ENCODE measurements around the gene TCF12. TPM values are rescaled to one million over a fixed set of nuclear protein-coding genes. Genes with fewer than 3 reads are reported as not detected.

Gene TCF12
- total and polyA plus RNA-seq, 5 donors from 2014 or later, result 45.7 to 83.7 (median 68.2) TPM

GRCh38 chr15:56936929-56937328, 18.5 kb downstream of the TCF12 start:
- Mint-ChIP-seq H3K27me3 (no peaks in the 10 kb centered on the region), H3K4me1 (peaks cover 54 to 88% (median 56%) of the 10 kb centered on the region in 4 donors), H3K9me3 (peaks cover 0 to 8% (median 2%) of the 10 kb centered on the region in 7 donors), H3K27ac (no peak overlapping the region), H3K36me3 (peaks cover 44% of the 10 kb centered on the region), H3K4me3 (no peak overlapping the region)
- Histone ChIP-seq H3K4me1 (ENCODE audit: control insufficient read depth, insufficient read depth, low read length, poor library complexity, severe bottlenecking) (peaks cover 16% of the 10 kb centered on the region), H3K4me3 (ENCODE audit: low read depth, low read length) (no peak overlapping the region), H3K9me3 (ENCODE audit: control insufficient read depth in 2 of 2, low read length in 2 of 2) (no peaks in the 10 kb centered on the region), H3K36me3 (ENCODE audit: control insufficient read depth, insufficient read depth, low read length) (peaks cover 9% of the 10 kb centered on the region), H3K27me3 (ENCODE audit: control insufficient read depth, insufficient read depth, low read length) (no peaks in the 10 kb centered on the region), H3K27ac (ENCODE audit: insufficient read depth, low read length, poor library complexity, severe bottlenecking) (no peak overlapping the region)
- no peak for ATAC-seq (ENCODE audit: low read depth in 2 of 2)
- DNase-seq, result no peak

GRCh38 chr15:56939257-56939656, 20.8 kb downstream of the TCF12 start:
- ATAC-seq (ENCODE audit: low read depth in 2 of 2), result no peak
- Histone ChIP-seq H3K4me1 (ENCODE audit: control insufficient read depth, insufficient read depth, low read length, poor library complexity, severe bottlenecking) (peaks cover 6% of the 10 kb centered on the region), H3K27me3 (ENCODE audit: control insufficient read depth, insufficient read depth, low read length) (no peaks in the 10 kb centered on the region), H3K27ac (ENCODE audit: insufficient read depth, low read length, poor library complexity, severe bottlenecking) (no peak overlapping the region), H3K4me3 (ENCODE audit: low read depth, low read length) (no peak overlapping the region), H3K9me3 (ENCODE audit: control insufficient read depth in 2 of 2, low read length in 2 of 2) (no peaks in the 10 kb centered on the region), H3K36me3 (ENCODE audit: control insufficient read depth, insufficient read depth, low read length) (peaks cover 9% of the 10 kb centered on the region)
- no peak for DNase-seq
- peak overlapping the region in 1 of 4 donors; percentile 33 for H3K4me3 Mint-ChIP-seq
- H3K27ac Mint-ChIP-seq, result no peak overlapping the region
- H3K4me1 Mint-ChIP-seq, result peaks cover 51 to 81% (median 56%) of the 10 kb centered on the region in 4 donors
- no peaks in the 10 kb centered on the region for H3K27me3 Mint-ChIP-seq
- peaks cover 0 to 8% (median 2%) of the 10 kb centered on the region in 7 donors for H3K9me3 Mint-ChIP-seq
- peaks cover 36% of the 10 kb centered on the region for H3K36me3 Mint-ChIP-seq

DNA sequence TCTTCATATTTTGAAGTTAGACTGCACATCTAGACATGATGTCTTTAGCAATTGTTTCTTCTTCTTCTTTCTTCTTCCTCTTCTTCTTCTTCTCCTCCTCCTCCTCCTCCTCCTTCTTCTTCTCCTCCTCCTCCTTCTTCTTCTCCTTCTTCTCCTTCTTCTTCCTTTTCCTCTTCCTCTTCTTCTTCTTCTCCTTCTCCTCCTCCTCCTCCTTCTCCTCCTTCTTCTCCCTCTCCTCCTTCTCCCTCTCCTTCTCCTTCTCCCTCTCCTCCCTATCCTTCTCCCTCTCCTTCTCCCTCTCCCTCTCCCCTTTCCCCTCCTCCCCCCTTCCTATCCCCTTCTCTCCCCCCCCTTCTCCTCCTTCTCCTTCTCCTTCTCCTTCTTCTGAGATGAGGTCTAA, 21.9 kb downstream of the TCF12 start:
- no peak overlapping the region for H3K4me3 ChIP-seq (ENCODE audit: low read depth, low read length)
- peaks cover 50 to 72% (median 57%) of the 10 kb centered on the region in 4 donors for H3K4me1 Mint-ChIP-seq
- H3K27ac Mint-ChIP-seq, result peak overlapping the region in 1 of 3 donors; percentile 60

GRCh38 chr15:56942118-56942517, 23.7 kb downstream of the TCF12 start:
- no peaks in the 10 kb centered on the region for H3K27me3 ChIP-seq (ENCODE audit: control insufficient read depth, insufficient read depth, low read length)
- H3K27ac ChIP-seq (ENCODE audit: insufficient read depth, low read length, poor library complexity, severe bottlenecking), result no peak overlapping the region
- H3K4me3 Mint-ChIP-seq, result no peak overlapping the region
- ATAC-seq (ENCODE audit: low read depth in 2 of 2) (no peak), DNase-seq (no peak)
- H3K4me1 ChIP-seq (ENCODE audit: control insufficient read depth, insufficient read depth, low read length, poor library complexity, severe bottlenecking), result peaks cover 6% of the 10 kb centered on the region
- H3K4me3 ChIP-seq (ENCODE audit: low read depth, low read length), result no peak overlapping the region
- H3K9me3 Mint-ChIP-seq, result peaks cover 0 to 13% (median 4%) of the 10 kb centered on the region in 7 donors
- peaks cover 9% of the 10 kb centered on the region for H3K36me3 ChIP-seq (ENCODE audit: control insufficient read depth, insufficient read depth, low read length)
- H3K27me3 Mint-ChIP-seq, result no peaks in the 10 kb centered on the region
- no peak overlapping the region for H3K27ac Mint-ChIP-seq
- H3K4me1 Mint-ChIP-seq, result peaks cover 44 to 62% (median 55%) of the 10 kb centered on the region in 4 donors
- H3K36me3 Mint-ChIP-seq, result peaks cover 36% of the 10 kb centered on the region
- peaks cover 0 to 8% of the 10 kb centered on the region in 2 experiments for H3K9me3 ChIP-seq (ENCODE audit: control insufficient read depth in 2 of 2, low read length in 2 of 2)

More for the DNA sequence above, 21.9 kb downstream of the TCF12 start:
- no peaks in the 10 kb centered on the region for H3K27me3 ChIP-seq (ENCODE audit: control insufficient read depth, insufficient read depth, low read length)
- no peak for DNase-seq
- peaks cover 0 to under 1% of the 10 kb centered on the region in 2 experiments for H3K9me3 ChIP-seq (ENCODE audit: control insufficient read depth in 2 of 2, low read length in 2 of 2)
- H3K36me3 ChIP-seq (ENCODE audit: control insufficient read depth, insufficient read depth, low read length), result peaks cover 3% of the 10 kb centered on the region
- Mint-ChIP-seq H3K4me3 (no peak overlapping the region), H3K36me3 (peaks cover 39% of the 10 kb centered on the region), H3K27me3 (no peaks in the 10 kb centered on the region), H3K9me3 (peaks cover 0 to 14% (median 2%) of the 10 kb centered on the region in 7 donors)
- H3K27ac ChIP-seq (ENCODE audit: insufficient read depth, low read length, poor library complexity, severe bottlenecking), result no peak overlapping the region
- H3K4me1 ChIP-seq (ENCODE audit: control insufficient read depth, insufficient read depth, low read length, poor library complexity, severe bottlenecking), result peaks cover 6% of the 10 kb centered on the region
- ATAC-seq (ENCODE audit: low read depth in 2 of 2), result no peak

DNA sequence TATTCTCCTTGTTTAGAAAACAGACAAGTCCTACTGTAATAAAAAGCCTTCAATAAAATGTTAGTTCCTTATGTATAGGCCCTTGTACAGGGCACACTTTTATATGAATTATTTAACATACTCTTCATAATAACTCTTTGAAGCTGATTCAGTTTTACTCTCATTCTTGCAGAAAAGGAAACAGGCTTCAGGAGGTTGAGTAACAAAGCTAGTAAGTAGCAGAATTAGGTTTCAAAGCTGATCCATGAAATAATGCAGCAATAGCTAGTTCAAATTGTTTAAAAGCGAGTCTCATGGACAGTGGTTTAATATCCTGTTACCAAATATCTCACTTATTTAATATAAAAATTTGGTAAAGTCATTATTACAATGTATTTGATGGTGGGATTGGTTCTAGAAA, 25.0 kb downstream of the TCF12 start:
- H3K27me3 ChIP-seq (ENCODE audit: control insufficient read depth, insufficient read depth, low read length), result no peaks in the 10 kb centered on the region
- H3K4me1 ChIP-seq (ENCODE audit: control insufficient read depth, insufficient read depth, low read length, poor library complexity, severe bottlenecking), result peaks cover 6% of the 10 kb centered on the region
- Mint-ChIP-seq H3K4me3 (no peak overlapping the region), H3K36me3 (peaks cover 35% of the 10 kb centered on the region), H3K27me3 (no peaks in the 10 kb centered on the region), H3K4me1 (peaks cover 47 to 69% (median 52%) of the 10 kb centered on the region in 4 donors), H3K27ac (no peak overlapping the region), H3K9me3 (peaks cover 0 to 13% (median 4%) of the 10 kb centered on the region in 7 donors)
- peaks cover 0 to 8% of the 10 kb centered on the region in 2 experiments for H3K9me3 ChIP-seq (ENCODE audit: control insufficient read depth in 2 of 2, low read length in 2 of 2)
- peaks cover 6% of the 10 kb centered on the region for H3K36me3 ChIP-seq (ENCODE audit: control insufficient read depth, insufficient read depth, low read length)
- no peak overlapping the region for H3K4me3 ChIP-seq (ENCODE audit: low read depth, low read length)
- ATAC-seq (ENCODE audit: low read depth in 2 of 2) (no peak), DNase-seq (no peak)
- H3K27ac ChIP-seq (ENCODE audit: insufficient read depth, low read length, poor library complexity, severe bottlenecking), result no peak overlapping the region

DNA sequence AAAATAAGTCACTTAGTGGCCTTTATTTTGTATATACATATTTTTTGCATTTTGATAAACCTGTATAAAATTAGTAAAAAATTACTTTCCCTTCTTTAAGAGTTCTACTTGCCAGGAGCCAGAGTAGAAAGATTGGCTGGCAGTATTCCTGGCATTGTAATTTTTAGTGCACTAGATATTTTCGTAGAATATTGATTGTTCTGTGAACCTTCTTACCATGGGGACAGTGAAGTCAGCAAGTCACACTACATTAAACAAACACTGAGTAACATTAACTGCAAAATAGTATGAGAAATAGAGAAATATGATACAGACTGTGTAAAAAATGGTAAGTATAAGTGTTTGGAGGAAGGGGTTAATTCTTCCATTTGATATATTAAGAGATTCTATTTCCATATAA, 26.0 kb downstream of the TCF12 start:
- Histone ChIP-seq H3K4me3 (ENCODE audit: low read depth, low read length) (no peak overlapping the region), H3K9me3 (ENCODE audit: control insufficient read depth in 2 of 2, low read length in 2 of 2) (peaks cover 0 to 8% of the 10 kb centered on the region in 2 experiments), H3K4me1 (ENCODE audit: control insufficient read depth, insufficient read depth, low read length, poor library complexity, severe bottlenecking) (peaks cover 6% of the 10 kb centered on the region), H3K27ac (ENCODE audit: insufficient read depth, low read length, poor library complexity, severe bottlenecking) (no peak overlapping the region), H3K36me3 (ENCODE audit: control insufficient read depth, insufficient read depth, low read length) (peaks cover 6% of the 10 kb centered on the region), H3K27me3 (ENCODE audit: control insufficient read depth, insufficient read depth, low read length) (no peaks in the 10 kb centered on the region)
- no peak overlapping the region for H3K4me3 Mint-ChIP-seq
- ATAC-seq (ENCODE audit: low read depth in 2 of 2), result no peak
- H3K36me3 Mint-ChIP-seq, result peaks cover 28% of the 10 kb centered on the region
- peaks cover 0 to 13% (median 4%) of the 10 kb centered on the region in 7 donors for H3K9me3 Mint-ChIP-seq
- peaks cover 43 to 71% (median 47%) of the 10 kb centered on the region in 4 donors for H3K4me1 Mint-ChIP-seq
- H3K27ac Mint-ChIP-seq, result no peak overlapping the region
- H3K27me3 Mint-ChIP-seq, result no peaks in the 10 kb centered on the region
- no peak for DNase-seq

DNA sequence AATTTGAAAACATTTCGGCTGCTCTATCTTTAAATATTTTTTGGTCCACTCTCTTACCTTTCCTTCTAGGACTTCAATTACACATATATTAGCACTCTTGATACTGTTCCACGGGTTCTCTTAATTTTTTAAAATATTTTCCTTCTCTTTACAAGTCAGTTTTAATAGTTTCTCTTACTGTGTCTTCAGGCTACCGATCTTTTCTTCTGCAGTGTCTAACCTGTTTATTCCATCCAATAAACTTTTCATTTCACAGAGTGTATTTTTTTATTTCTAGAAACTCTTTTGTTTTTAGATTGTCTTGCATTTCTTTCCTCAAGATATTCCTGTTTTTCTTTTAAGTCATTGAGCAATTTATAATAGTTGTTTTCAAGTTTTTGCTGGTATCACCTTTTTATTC, 27.7 kb downstream of the TCF12 start:
- DNase-seq (no peak), ATAC-seq (ENCODE audit: low read depth in 2 of 2) (no peak)
- H3K9me3 ChIP-seq (ENCODE audit: control insufficient read depth in 2 of 2, low read length in 2 of 2), result peaks cover 0 to 8% of the 10 kb centered on the region in 2 experiments
- H3K4me1 Mint-ChIP-seq, result peaks cover 43 to 74% (median 46%) of the 10 kb centered on the region in 4 donors
- H3K27ac Mint-ChIP-seq, result peak overlapping the region in 1 of 3 donors; percentile 10
- peaks cover 28% of the 10 kb centered on the region for H3K36me3 Mint-ChIP-seq
- H3K4me1 ChIP-seq (ENCODE audit: control insufficient read depth, insufficient read depth, low read length, poor library complexity, severe bottlenecking), result peaks cover 6% of the 10 kb centered on the region
- H3K4me3 ChIP-seq (ENCODE audit: low read depth, low read length), result no peak overlapping the region
- H3K27me3 ChIP-seq (ENCODE audit: control insufficient read depth, insufficient read depth, low read length), result no peaks in the 10 kb centered on the region
- peaks cover 0 to 13% (median 4%) of the 10 kb centered on the region in 7 donors for H3K9me3 Mint-ChIP-seq
- no peak overlapping the region for H3K4me3 Mint-ChIP-seq
- no peaks in the 10 kb centered on the region for H3K27me3 Mint-ChIP-seq
- H3K36me3 ChIP-seq (ENCODE audit: control insufficient read depth, insufficient read depth, low read length), result peaks cover 6% of the 10 kb centered on the region
- no peak overlapping the region for H3K27ac ChIP-seq (ENCODE audit: insufficient read depth, low read length, poor library complexity, severe bottlenecking)
